ENCODE measurements around the gene C15orf39.
"Not testable (repeated sequence)": the region's sequence is repeated elsewhere in the genome, so short reads cannot be mapped to it uniquely, and the experiment has no call there.

C15orf39 gene

DNA sequence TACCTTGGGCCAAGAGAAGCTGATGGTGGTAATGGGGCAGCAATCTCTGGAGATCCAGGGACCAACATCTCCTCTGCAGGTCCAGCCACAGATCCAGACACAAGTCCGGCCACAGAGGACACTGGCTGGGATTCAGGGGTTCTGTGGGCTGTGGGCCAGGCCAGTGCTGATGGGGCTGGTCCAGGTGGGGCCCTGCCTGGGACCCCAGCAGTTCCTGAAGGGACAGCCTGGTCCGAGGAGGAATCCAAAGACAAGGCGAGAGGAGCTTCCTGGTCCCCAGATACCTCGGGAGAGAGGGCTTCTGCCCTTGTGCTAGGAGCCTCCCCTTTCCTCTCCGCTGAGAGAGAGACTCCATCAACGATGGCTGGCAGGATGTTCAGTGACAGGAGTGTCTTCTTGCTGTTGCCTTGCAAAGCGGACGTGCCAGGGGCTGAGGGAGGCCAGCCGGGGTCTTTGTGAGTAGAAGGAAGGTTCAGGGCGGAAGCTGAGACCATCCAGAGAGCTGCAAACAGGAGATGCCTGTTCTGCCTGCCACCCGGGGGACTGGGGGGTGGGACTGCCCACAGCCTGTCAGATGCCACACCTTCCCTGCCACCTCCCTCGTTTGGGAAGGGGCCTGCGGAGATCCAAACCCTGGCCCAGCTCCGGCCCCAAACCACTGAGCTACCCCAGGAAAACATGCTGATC lies 32.0 kb downstream of the C15orf39 start:
- TF ChIP-seq, protein P1, sequence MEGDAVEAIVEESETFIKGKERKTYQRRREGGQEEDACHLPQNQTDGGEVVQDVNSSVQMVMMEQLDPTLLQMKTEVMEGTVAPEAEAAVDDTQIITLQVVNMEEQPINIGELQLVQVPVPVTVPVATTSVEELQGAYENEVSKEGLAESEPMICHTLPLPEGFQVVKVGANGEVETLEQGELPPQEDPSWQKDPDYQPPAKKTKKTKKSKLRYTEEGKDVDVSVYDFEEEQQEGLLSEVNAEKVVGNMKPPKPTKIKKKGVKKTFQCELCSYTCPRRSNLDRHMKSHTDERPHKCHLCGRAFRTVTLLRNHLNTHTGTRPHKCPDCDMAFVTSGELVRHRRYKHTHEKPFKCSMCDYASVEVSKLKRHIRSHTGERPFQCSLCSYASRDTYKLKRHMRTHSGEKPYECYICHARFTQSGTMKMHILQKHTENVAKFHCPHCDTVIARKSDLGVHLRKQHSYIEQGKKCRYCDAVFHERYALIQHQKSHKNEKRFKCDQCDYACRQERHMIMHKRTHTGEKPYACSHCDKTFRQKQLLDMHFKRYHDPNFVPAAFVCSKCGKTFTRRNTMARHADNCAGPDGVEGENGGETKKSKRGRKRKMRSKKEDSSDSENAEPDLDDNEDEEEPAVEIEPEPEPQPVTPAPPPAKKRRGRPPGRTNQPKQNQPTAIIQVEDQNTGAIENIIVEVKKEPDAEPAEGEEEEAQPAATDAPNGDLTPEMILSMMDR (conservative IDR thresholded peaks at IDR 0.05; ENCODE audit: low read depth, low read length), result no peak
- no peak for DNase-seq (ENCODE audit: low read depth)
- no peak overlapping the region for H3K4me3 ChIP-seq (ENCODE audit: low read depth, low read length)

DNA sequence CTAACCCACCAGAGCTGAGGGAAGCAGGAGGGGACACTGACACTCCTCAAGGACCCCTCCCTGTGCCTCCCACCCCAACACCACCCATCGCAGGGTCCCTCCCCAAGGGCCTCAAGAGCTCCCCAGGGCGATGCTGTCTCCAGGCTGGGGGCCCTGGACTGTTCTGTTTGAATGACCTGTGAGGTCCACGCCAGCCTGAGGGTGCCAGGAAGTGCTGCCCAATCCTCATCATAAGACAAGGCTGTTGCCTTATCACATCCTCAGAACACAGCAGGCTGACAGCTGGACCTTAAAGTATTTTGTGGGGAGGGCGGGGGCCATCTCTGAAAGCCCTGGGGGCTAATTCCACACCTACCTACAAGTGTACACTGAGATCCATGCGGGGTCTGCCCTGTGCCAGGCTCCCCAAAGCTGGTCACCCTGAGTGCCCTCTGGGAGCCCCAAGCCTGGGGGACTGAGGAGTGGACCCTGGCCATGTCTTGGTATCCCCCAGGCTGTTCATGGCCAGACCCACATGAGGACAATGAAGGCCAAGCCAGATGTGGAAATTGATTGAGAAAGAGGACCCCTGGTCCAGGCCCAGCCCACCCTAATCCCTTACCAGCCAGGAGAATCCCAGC lies 32.6 kb downstream of the C15orf39 start:
- DNase-seq (ENCODE audit: low read depth), result no peak
- no peak overlapping the region for H3K4me3 ChIP-seq (ENCODE audit: low read depth, low read length)
- TF ChIP-seq, protein P1 (conservative IDR thresholded peaks at IDR 0.05; ENCODE audit: low read depth, low read length), result no peak

DNA sequence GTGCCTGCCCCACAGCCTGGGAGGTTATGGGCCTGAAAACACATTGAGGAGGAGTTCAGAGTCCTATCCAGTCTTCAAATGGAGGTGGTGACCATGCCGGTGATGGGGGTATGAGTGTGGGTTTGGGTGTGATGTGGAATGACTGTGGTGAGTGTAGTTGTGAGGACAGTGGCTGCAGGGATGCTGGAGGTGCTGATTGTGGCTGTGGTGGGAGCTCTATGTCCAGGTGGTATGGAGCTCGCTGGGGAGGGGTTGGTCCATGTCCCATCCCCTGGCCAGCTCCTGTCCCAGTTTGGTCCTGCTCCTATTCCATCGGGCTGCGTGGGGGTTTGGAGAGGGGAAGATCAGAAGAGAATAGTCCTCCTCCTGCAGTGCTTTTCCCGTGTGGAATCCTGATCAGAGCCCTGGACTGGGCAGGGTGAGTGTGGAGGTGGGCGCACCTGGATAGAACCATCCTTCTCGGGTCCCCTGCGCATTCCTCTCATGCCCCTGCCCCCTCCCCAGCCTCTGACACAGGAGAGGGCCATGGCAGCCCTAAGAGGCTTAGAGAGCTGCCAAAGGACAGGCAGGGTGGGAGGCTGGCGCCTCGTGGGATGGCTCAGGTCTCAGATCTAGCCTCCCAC lies 33.5 kb downstream of the C15orf39 start:
- no peak overlapping the region for H3K4me3 ChIP-seq (ENCODE audit: low read depth, low read length)
- DNase-seq (ENCODE audit: low read depth), result no peak
- TF ChIP-seq, protein P1 (conservative IDR thresholded peaks at IDR 0.05; ENCODE audit: low read depth, low read length), result no peak

- DNase-seq (ENCODE audit: low read depth), result no peak
- TF ChIP-seq, protein P1 (conservative IDR thresholded peaks at IDR 0.05; ENCODE audit: low read depth, low read length), result no peak
- no peak overlapping the region for H3K4me3 ChIP-seq (ENCODE audit: low read depth, low read length)
These were observed 34.4 kb downstream of the C15orf39 start for GRCh38 chr15:75235760-75236729.

- no peak overlapping the region for H3K4me3 ChIP-seq (ENCODE audit: low read depth, low read length)
- no peak for DNase-seq (ENCODE audit: low read depth)
These were observed 35.8 kb downstream of the C15orf39 start for GRCh38 chr15:75237316-75237982.

DNA sequence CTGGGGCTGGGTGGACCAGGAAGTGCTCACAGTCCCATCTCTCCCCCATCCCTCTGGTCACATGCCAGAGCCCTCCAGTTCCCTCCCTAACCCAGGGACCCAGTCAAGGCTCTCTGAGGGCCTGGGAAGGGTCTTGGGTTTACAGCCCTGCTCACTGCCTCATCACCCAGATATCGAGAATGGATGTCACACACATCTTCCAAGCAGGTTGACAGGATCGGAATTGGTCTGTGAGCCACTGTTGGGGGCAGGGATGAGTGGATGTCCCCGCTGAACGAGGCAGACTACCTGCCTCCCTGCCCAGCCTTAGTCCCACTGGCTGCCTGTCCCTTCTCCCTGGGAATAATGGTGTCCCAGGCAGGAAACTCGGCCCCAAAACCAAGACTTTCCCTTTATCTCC lies 36.5 kb downstream of the C15orf39 start:
- DNase-seq (ENCODE audit: low read depth), result no peak
- TF ChIP-seq, protein P1 (conservative IDR thresholded peaks at IDR 0.05; ENCODE audit: low read depth, low read length), result no peak
- H3K4me3 ChIP-seq (ENCODE audit: low read depth, low read length), result no peak overlapping the region

More at GRCh38 chr15:75237316-75237982, 35.8 kb downstream of the C15orf39 start:
- TF ChIP-seq, protein P1 (conservative IDR thresholded peaks at IDR 0.05; ENCODE audit: low read depth, low read length), result no peak

DNA sequence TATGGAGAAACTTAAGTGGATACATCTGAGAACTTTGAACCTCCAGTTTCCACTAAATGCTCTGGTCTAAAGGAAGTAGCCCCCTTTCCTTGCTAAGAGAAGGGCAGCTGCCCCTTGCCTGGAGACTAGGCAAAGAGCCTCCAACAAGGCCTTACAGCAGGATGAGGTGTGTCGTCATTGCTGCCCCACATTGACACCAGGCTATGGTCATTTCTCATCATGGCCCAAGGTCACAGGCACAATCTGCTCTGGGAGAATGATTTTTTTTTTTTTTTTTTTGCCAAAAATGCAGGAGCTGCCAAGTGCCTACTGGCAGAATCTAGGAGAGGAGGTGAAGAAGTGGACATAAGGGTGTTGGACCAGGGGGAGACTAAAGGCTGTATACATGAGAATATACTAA lies 44.1 kb downstream of the C15orf39 start:
- not testable (repeated sequence) for H3K4me3 ChIP-seq (ENCODE audit: low read depth, low read length); DNase-seq (ENCODE audit: low read depth)

- H3K4me3 ChIP-seq (ENCODE audit: low read depth, low read length); DNase-seq (ENCODE audit: low read depth): not testable (repeated sequence)
These were observed 47.3 kb downstream of the C15orf39 start for GRCh38 chr15:75248991-75249390.
